NCI-H446 (cell line): Measurements from ENCODE around the gene REXO4.

ENCODE experiments used
- DNase-seq, 2 experiments: peaks; one replicate each; lab custom pipeline; 2025; lab: John Stamatoyannopoulos, UW

Gene REXO4, protein sequence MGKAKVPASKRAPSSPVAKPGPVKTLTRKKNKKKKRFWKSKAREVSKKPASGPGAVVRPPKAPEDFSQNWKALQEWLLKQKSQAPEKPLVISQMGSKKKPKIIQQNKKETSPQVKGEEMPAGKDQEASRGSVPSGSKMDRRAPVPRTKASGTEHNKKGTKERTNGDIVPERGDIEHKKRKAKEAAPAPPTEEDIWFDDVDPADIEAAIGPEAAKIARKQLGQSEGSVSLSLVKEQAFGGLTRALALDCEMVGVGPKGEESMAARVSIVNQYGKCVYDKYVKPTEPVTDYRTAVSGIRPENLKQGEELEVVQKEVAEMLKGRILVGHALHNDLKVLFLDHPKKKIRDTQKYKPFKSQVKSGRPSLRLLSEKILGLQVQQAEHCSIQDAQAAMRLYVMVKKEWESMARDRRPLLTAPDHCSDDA

GRCh38 chr9:133417541-133418461, at the start of gene REXO4:
Gene REXO4 (minus strand): TSS chr9:133418010. CDS start chr9:133417844, 166 bp downstream.
- peak; percentile 70 to 78 for DNase-seq

DNA sequence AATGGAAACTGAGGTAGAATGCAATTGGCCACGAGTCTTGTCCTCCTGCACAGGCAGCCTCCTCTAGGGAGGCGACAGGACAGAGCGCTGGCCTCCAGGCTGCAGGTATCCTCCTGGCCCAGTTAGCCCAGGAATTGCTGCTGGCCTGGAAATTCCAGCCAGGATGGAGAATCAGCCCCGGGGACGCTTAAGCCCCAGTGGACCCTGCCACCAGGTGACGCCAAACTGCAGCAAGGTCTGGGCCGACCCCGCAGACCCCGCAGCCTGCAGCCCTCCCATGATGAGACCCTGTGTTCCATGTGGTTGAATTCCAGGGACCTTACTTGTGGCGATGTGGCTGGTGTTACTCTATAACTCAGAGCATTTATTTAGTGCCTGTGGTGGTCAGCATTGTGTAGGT, 49.3 kb upstream of the REXO4 start:
- DNase-seq = no peak

DNA sequence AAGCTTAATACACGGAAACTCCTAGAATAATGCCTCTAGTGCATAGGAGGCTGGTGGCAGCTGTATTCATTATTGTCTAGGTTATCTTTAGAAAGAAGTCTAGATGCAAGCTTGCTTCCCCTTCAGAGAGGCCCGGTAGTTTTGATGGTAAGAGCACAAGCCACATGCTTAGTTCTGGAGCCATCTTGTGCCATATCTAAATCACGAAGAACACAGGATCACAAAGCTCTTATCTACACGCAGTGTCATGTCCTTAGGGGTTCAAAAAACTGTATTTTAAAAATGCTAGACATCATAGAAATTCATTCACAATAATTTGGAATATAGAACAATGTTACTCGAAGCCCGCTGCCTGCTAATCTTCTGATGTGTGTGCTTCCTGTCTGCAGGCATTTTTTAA, 48.2 kb upstream of the REXO4 start:
- no peak for DNase-seq

DNA sequence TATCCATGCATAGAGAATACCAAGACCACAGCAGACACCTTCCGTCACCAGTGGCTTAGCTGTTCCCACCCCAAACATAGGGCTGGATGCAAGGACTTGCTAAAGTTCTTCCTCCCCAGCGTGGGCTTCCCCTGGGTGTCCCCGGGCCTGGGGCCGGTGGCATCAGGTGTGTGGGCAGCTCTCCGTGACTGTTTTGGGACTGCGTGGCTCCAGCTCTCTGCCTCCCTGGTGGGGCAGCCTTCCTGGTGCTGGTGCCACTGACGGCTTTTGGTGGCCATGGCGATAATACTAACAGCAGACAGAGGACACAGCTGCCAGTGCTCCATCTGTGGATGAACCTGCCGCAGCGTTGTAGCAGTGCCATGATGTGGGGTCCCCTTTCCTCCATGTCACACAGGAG, 46.8 kb upstream of the REXO4 start:
- DNase-seq = no peak

GRCh38 chr9:133463864-133464615, 46.2 kb upstream of the REXO4 start:
- DNase-seq = no peak

DNA sequence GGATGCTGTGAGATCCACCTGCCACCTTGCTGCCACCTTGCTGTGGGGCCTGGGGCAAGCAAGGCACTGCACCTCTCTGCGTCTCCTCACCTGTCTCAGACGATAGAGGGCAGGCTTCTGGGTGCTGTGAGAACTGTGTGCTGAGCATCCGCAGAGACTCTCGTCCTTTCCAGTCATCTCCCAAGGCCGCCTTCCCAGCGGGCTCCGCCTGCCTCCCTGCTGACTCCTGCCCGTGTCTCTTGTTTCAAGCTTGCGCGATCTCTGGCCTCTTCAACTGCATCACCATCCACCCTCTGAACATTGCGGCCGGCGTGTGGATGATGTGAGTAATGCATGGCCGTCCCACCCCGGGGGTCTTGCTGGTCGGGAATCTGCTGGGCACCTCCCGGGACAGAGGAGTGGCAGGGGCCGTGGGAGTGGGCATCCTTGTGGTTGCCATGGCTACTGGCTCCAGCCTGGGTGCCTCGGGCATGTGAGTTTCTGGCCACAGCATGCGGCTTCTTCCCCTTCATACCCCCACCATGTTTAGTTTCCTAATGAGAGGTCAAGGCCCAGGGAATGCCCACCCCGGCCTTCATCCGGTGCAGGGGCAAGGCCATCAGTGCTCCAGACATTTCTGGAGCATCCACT, 45.5 kb upstream of the REXO4 start:
- no peak for DNase-seq

DNA sequence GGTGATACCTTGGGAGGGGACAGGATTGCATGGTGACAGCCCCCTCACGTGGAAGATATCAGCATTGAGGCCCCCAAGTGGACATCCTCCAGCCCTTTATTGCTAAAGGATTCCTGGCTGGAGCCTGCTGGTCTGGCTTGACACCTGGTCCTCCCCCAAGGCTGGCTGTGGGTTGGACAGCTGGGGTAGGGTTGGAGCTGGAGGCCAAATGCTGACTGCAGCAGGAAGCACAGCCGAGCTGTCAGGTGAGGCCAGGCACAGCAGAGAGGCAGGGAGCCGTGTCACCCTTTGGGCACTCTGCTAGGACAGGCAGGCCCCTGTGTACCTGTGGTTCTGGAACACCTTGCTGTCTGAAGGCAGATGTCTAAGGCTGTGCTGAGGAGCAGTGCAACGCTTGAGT, 44.2 kb upstream of the REXO4 start:
- DNase-seq = no peak

- DNase-seq = peak in 1 of 2 experiments; percentile 18
These were observed 42.8 kb upstream of the REXO4 start for GRCh38 chr9:133460405-133461175.

- DNase-seq = peak; percentile 91 to 95
These were observed 41.9 kb upstream of the REXO4 start, which contains the start of gene CACFD1 for GRCh38 chr9:133459476-133460404. Gene CACFD1 (plus strand): TSS chr9:133459978. CDS start chr9:133460067, 89 bp downstream.

GRCh38 chr9:133458643-133459312, 41.0 kb upstream of the REXO4 start:
- no peak for DNase-seq

DNA sequence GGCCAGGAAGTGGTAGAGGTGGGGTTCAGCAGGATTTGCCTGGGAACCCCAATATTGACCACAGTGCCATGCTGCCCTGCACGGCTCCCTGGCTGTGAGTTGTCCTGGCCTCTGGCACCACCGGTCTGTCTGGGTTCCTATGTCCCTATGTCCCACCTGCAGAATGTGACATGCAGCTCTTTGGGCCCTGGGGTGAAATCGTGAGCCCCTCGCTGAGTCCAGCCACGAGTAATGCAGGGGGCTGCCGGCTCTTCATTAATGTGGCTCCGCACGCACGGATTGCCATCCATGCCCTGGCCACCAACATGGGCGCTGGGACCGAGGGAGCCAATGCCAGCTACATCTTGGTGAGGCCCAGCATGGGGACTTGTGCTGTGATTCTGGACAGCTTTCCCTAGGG, 39.9 kb upstream of the REXO4 start:
- no peak for DNase-seq

- no peak for DNase-seq
These were observed 39.4 kb upstream of the REXO4 start for GRCh38 chr9:133457233-133457632.

- no peak for DNase-seq
These were observed 38.6 kb upstream of the REXO4 start for GRCh38 chr9:133456409-133456808.

DNA sequence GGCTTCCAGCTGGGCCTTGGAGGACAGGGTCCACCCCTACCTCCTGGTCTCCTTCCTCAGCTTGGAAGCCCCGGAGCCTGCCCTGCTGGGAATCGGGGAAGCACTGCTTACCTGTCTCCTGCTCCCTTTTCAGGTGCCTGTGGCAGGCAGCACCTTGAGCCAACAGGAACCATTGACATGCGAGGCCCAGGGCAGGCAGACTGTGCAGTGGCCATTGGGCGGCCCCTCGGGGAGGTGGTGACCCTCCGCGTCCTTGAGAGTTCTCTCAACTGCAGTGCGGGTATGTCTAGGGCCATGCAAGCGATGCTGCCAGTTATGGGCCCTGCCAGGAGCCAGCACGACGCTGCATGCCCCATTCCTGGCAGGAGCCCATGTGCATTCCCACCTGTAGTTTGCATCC, 38.1 kb upstream of the REXO4 start:
- DNase-seq = no peak

GRCh38 chr9:133454943-133455673, 37.3 kb upstream of the REXO4 start:
- DNase-seq = no peak

GRCh38 chr9:133454325-133454724, 36.5 kb upstream of the REXO4 start:
- DNase-seq = no peak

GRCh38 chr9:133453651-133454050, 35.8 kb upstream of the REXO4 start:
- peak in 1 of 2 experiments; percentile 23 for DNase-seq

DNA sequence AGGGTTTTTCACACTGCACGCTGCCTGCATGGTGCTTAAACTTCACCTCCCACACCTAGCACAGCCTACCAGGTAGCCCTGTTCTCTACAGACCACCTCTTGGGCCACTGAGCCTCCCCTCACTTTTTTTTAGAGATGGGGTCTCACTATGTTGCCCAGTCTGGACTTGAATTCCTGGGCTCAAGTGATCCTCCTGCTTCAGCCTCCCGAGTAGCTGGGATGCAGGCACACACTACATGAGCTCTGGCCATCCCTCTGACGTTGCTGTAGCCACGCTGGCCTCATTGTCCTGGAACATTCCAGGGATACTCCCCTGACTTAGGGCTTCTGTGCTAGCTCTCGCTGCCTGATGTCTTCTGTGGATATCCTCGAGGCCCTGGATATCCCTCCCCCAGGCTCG, 34.8 kb upstream of the REXO4 start:
- no peak for DNase-seq
